GM21786 (cell line): ENCODE measurements around the gene FOXP4.
"Not testable (repeated sequence)": the region's sequence is repeated elsewhere in the genome, so short reads cannot be mapped to it uniquely, and the experiment has no call there.

ENCODE experiments used
- ATAC-seq: cut with Tn5 transposase; IDR thresholded peaks from one replicate; pipeline ENCODE4 v1.9.1; 2021; ENCODE audit not compliant: unreplicated experiment

FOXP4 gene

GRCh38 chr6:41596807-41597206, 50.6 kb downstream of the FOXP4 start:
- no peak for ATAC-seq

- no peak for ATAC-seq
Measured at GRCh38 chr6:41597246-41598000, 51.2 kb downstream of the FOXP4 start.

- ATAC-seq, result no peak
Measured at GRCh38 chr6:41598670-41599014, 52.5 kb downstream of the FOXP4 start.

GRCh38 chr6:41599015-41599851, 53.1 kb downstream of the FOXP4 start:
- no peak for ATAC-seq

GRCh38 chr6:41599852-41600445, 53.8 kb downstream of the FOXP4 start:
- ATAC-seq, result no peak

- no peak for ATAC-seq
Measured at GRCh38 chr6:41600499-41601247, 54.5 kb downstream of the FOXP4 start.

- no peak for ATAC-seq
Measured at GRCh38 chr6:41601248-41601549, 55.0 kb downstream of the FOXP4 start.

- no peak for ATAC-seq
Measured at GRCh38 chr6:41602422-41602743, 56.2 kb downstream of the FOXP4 start.

GRCh38 chr6:41602864-41603608, 56.9 kb downstream of the FOXP4 start:
- no peak for ATAC-seq

GRCh38 chr6:41604006-41604405, 57.8 kb downstream of the FOXP4 start:
- ATAC-seq, result no peak

GRCh38 chr6:41605649-41606048, 59.5 kb downstream of the FOXP4 start:
- ATAC-seq, result no peak

GRCh38 chr6:41607036-41607435, 60.9 kb downstream of the FOXP4 start:
- no peak for ATAC-seq

- no peak for ATAC-seq
Measured at GRCh38 chr6:41607736-41608135, 61.6 kb downstream of the FOXP4 start.

- ATAC-seq, result no peak
Measured at GRCh38 chr6:41608443-41609151, 62.4 kb downstream of the FOXP4 start.

- ATAC-seq, result no peak
Measured at GRCh38 chr6:41614715-41615114, 68.5 kb downstream of the FOXP4 start.

- no peak for ATAC-seq
Measured at GRCh38 chr6:41615311-41615710, 69.1 kb downstream of the FOXP4 start.

- ATAC-seq, result no peak
Measured at GRCh38 chr6:41618598-41618997, 72.4 kb downstream of the FOXP4 start.

GRCh38 chr6:41619193-41619592, 73.0 kb downstream of the FOXP4 start:
- ATAC-seq, result not testable (repeated sequence)

- no peak for ATAC-seq
Measured at GRCh38 chr6:41621367-41621766, 75.2 kb downstream of the FOXP4 start.

GRCh38 chr6:41621802-41622201, 75.6 kb downstream of the FOXP4 start:
- ATAC-seq, result no peak
